ENCODE results near the gene ZPLD1. TPM values are rescaled to one million over a fixed set of nuclear protein-coding genes. Genes with fewer than 3 reads are reported as not detected.

The ZPLD1 gene
- total and polyA plus RNA-seq, 2 of the 8 experiments (the other 6 are each of a cell fraction or from before 2014, with no cell fraction given), result not detected

GRCh38 chr3:102510663-102511062, 75.8 kb downstream of the ZPLD1 start:
- Histone ChIP-seq H3K14ac (ENCODE audit: insufficient read length) (no peak overlapping the region), H2BK20ac (ENCODE audit: low read length) (no peak overlapping the region), H3K4me1 (replicated peaks in 1 of 4; ENCODE audit: control insufficient read depth in 3 of 4, insufficient read depth in 4 of 4, low read length in 3 of 4) (no peaks in the 10 kb centered on the region), H3K23ac (ENCODE audit: insufficient read length) (no peak overlapping the region), H3K79me2 (ENCODE audit: control insufficient read depth in 1 of 2, insufficient read depth in 2 of 2, low read length in 2 of 2) (no peaks in the 10 kb centered on the region), H3K4me3 (ENCODE audit: extremely low read depth in 1 of 4, insufficient read depth in 2 of 4, low read depth in 3 of 4, low read length in 4 of 4) (no peak overlapping the region), H3K4ac (replicated peaks; ENCODE audit: insufficient read length, low read depth, low read length) (no peak overlapping the region), H2BK15ac (ENCODE audit: low read length) (no peak overlapping the region), H3K4me2 (ENCODE audit: insufficient read depth in 1 of 2, low read depth in 2 of 2, low read length in 2 of 2) (no peak overlapping the region), H3K23me2 (ENCODE audit: low read depth, low read length) (no peaks in the 10 kb centered on the region), H4K8ac (ENCODE audit: extremely low read depth, insufficient read depth, low read length) (no peak overlapping the region), H4K91ac (replicated peaks; ENCODE audit: insufficient read length, low read length) (no peak overlapping the region), H4K20me1 (replicated peaks in 1 of 2; ENCODE audit: control insufficient read depth in 1 of 2, insufficient read depth in 2 of 2, low read length in 2 of 2) (no peaks in the 10 kb centered on the region), H3K27me3 (replicated peaks in 1 of 4; ENCODE audit: control insufficient read depth in 3 of 4, extremely low read depth in 1 of 4, insufficient read depth in 3 of 4, low read length in 3 of 4) (no peaks in the 10 kb centered on the region), H3K9me3 (ENCODE audit: insufficient read depth in 2 of 2, low read depth in 1 of 2, low read length in 1 of 2) (peaks cover 5 to 6% of the 10 kb centered on the region in 2 experiments), H4K5ac (ENCODE audit: insufficient read length, low read depth, low read length) (no peak overlapping the region), H2BK120ac (replicated peaks; ENCODE audit: low read depth, low read length) (no peak overlapping the region), H2BK5ac (ENCODE audit: low read depth, low read length) (no peak overlapping the region), H2AK5ac (ENCODE audit: low read depth, low read length) (no peak overlapping the region), H3K9ac (replicated peaks in 1 of 4; ENCODE audit: extremely low read depth in 1 of 4, low read depth in 3 of 4, low read length in 3 of 4) (no peak overlapping the region), H3K18ac (ENCODE audit: extremely low read depth, low read length) (no peak overlapping the region), H3K56ac (replicated peaks; ENCODE audit: insufficient read length, low read depth, low read length) (no peak overlapping the region), H3K27ac (ENCODE audit: low read depth, low read length) (no peak overlapping the region), H2AFZ (ENCODE audit: low read length) (no peak overlapping the region), H3K36me3 (ENCODE audit: control insufficient read depth in 2 of 4, insufficient read depth in 4 of 4, low read length in 3 of 4) (no peaks in the 10 kb centered on the region), H2BK12ac (ENCODE audit: low read depth, low read length) (no peak overlapping the region), H3K79me1 (ENCODE audit: low read depth, low read length) (no peaks in the 10 kb centered on the region)
- no peak for DNase-seq (ENCODE audit: low read depth in 1 of 2, low spot score in 2 of 2)
- 89% methylated on average over 3 of the region's 3 CpGs; no CpG with 5 or more reads in 1 of the 2 experiments for WGBS, 2 experiments (ENCODE audit: extremely low coverage in 1 of 2, insufficient coverage in 1 of 2, insufficient read length in 1 of 2, insufficient replicate concordance in 2 of 2, low coverage in 1 of 2, low lambda C conversion rate in 2 of 2, missing lambda C conversion rate in 1 of 2)
- POLR2A ChIA-PET (ENCODE audit: partially characterized antibody), result no interaction called here
- no peak for FAIRE-seq
- CTCF ChIA-PET (ENCODE audit: partially characterized antibody), result no interaction called here
- TF ChIP-seq GABPA (IDR thresholded peaks at IDR 0.05; ENCODE audit: borderline replicate concordance, insufficient read depth, low read length) (no peak), PHF8 (conservative IDR thresholded peaks at IDR 0.05; ENCODE audit: low read depth, low read length) (no peak), TCF12 (IDR thresholded peaks at IDR 0.05; ENCODE audit: low read depth, low read length) (no peak), SIX5 (IDR thresholded peaks at IDR 0.05; ENCODE audit: low read depth, low read length) (no peak), CEBPB (IDR thresholded peaks at IDR 0.05; ENCODE audit: low read depth, low read length) (no peak), CHD2 (IDR thresholded peaks at IDR 0.05; ENCODE audit: low read length) (no peak), SUZ12 (IDR thresholded peaks at IDR 0.05; ENCODE audit: low read length) (no peak), NRF1 (IDR thresholded peaks at IDR 0.05; ENCODE audit: low read depth, low read length) (no peak), SP2 (IDR thresholded peaks at IDR 0.05; ENCODE audit: low read length) (no peak), YY1 (IDR thresholded peaks at IDR 0.05; ENCODE audit: low read depth, low read length) (no peak), CREB1 (IDR thresholded peaks at IDR 0.05) (no peak), ATF3 (IDR thresholded peaks at IDR 0.05; ENCODE audit: insufficient read depth, low read depth, low read length) (no peak), JUN (IDR thresholded peaks at IDR 0.05; ENCODE audit: low read depth, low read length) (no peak), TAF7 (optimal IDR thresholded peaks at IDR 0.05; ENCODE audit: borderline replicate concordance, low read depth, low read length) (no peak), SP1 (IDR thresholded peaks at IDR 0.05; ENCODE audit: low read depth, low read length) (no peak), TEAD4 (IDR thresholded peaks at IDR 0.05; ENCODE audit: low read depth, low read length) (no peak), ZNF274 (IDR thresholded peaks at IDR 0.05; ENCODE audit: borderline replicate concordance, extremely low read depth, low read length) (no peak)
